GM23248 (cell line): ENCODE measurements around the gene PTPRU.

Experiments
- EZH2 ChIP-seq: fragments of 200-600 bp; sonication (generic); IDR thresholded peaks from 2 replicates; pipeline ENCODE4 v1.6.1; 2018; ENCODE audit warnings: antibody characterized with exemption, mild to moderate bottlenecking; ENCODE audit not compliant: insufficient read depth, poor library complexity, severe bottlenecking
- EZH2phosphoT487 ChIP-seq: fragments of 200-600 bp; sonication (generic); IDR thresholded peaks from 2 replicates; pipeline ENCODE4 v1.6.1; 2018; ENCODE audit warnings: antibody characterized with exemption, moderate library complexity, mild to moderate bottlenecking, low read depth; ENCODE audit not compliant: insufficient read depth

GRCh38 chr1:29237852-29238619 is 1.7 kb downstream of the PTPRU start:
- TF ChIP-seq EZH2: no peak
- no peak for TF ChIP-seq EZH2phosphoT487
